Renal pelvis (tissue), 4 donors: ENCODE measurements around the gene GGN. TPM values are rescaled to one million over a fixed set of nuclear protein-coding genes. Genes with fewer than 3 reads are reported as not detected.
"Not testable (repeated sequence)": the region's sequence is repeated elsewhere in the genome, so short reads cannot be mapped to it uniquely, and the experiment has no call there.

ENCODE experiments used
- DNase-seq: peaks from one replicate; pipeline ENCODE4 v3.0.0-alpha.2; 2013
- polyA plus RNA-seq, 3 donors: library from polyadenylated mRNA; unstranded; fragments of 120-200 nt; gene quantifications; one replicate each; pipeline ENCODE4 v1.2.1, GENCODE V29; 2013; ENCODE audit not compliant: insufficient read length in 3 of 3

GGN gene
- polyA plus RNA-seq, 3 donors: 0.81 to 1.7 (median 0.88) TPM

DNA sequence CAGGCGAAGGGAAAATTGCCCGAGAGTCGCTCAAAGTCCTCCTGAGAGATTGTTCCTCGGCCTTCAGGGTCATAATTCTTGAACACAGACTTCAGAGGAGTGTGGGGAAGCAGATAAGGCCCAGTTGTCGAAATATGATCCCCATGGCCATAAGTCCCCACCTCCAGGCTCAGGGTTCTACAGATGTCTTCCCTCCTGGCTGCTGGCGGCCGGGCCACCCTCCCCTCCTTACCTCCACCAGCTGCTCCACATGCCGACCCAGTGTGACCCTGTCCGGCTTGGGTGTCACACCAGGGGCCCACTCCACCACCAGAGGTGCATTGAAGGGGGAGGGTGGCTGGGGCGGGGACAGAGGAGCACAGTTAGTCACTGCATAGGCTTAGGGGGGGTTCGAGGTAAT is 25.1 kb upstream of the GGN start:
- DNase-seq: no peak

DNA sequence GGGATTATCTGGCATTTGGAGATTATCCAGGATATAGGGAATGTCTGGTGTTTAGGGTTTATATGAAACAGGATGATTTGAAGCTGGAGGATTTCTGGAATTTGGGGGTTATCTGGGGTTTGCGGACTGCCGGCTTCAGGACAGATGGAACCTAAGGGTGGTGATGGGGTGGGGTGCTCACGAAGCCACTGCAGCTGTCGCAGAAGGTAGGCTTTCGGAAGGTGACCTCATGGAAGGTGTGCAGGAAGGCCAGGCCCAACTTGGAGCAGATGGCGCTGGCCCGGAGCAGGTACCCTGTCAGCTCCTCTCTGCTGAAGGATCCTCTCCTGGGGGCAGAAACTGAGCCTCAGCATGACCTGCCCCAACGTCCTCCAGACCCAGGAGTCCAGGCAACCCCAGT is 24.7 kb upstream of the GGN start:
- DNase-seq: no peak

DNA sequence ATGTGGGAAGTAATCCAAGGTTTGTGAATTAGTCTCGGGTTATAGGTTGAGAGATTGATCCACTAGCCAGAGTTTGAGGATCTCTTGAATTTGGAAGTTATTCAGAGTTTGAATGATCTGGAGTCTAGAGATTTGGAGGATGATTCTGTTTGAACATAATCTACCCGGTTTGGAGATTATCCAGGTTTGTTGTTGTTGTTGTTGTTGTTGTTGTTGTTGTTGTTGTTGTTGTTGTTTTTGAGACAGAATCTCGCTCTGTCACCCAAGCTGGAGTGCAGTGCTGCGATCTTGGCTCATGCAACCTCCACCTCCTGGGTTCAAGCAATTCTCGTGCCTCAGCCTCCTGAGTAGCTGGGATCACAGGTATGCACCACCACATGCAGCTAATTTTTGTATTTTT is 24.1 kb upstream of the GGN start:
- DNase-seq: not testable (repeated sequence)

DNA sequence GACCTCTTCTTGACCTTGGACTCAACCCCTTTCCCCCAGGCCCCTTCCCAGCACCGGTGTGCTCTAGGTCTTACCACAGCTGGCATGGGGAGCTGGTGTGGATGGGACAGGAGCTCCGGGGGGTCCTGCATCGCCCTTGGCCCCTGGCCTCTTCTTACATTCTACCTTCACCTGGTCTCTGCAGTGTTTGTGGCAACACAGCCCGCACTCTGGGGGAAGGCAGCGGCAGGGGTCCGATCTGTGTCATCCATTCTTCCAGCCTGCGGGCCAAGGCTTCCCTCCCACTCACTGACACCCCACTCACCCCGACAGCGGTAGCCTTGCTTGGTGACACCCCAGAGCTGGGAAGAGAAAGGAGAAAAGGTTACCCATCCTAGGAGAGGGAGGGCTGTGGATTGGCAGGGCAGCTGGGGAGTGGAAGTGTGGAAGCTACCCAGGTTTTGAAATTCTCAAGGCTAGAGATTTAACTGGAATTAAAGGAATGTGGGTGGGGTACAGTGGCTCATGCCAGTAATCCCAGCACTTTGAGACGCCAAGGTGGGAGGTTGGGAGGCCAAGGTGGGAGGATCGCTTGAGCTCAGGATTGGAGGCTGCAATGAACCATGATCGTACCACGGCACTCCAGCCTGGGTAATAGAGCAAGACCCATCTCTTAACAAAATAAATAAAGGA is 23.3 kb upstream of the GGN start:
- DNase-seq: no peak

DNA sequence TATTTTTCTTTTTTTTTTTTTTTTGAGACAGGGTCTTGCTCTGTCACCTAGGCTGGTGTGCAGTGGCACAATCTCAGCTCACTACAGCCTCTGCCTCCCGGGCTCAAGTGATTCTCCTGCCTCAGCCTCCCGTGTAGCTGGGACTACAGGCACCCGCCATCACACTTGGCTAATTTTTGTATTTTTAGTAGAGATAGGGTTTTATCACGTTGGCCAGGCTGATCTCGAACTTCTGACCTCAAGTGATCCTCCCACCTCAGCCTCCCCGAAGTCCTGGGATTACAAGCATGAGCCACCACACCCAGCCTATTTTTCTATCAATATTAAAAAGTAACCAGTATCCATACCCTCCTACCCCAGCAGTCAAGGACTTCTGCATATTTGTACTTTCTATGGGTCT is 22.6 kb upstream of the GGN start:
- not testable (repeated sequence) for DNase-seq

DNA sequence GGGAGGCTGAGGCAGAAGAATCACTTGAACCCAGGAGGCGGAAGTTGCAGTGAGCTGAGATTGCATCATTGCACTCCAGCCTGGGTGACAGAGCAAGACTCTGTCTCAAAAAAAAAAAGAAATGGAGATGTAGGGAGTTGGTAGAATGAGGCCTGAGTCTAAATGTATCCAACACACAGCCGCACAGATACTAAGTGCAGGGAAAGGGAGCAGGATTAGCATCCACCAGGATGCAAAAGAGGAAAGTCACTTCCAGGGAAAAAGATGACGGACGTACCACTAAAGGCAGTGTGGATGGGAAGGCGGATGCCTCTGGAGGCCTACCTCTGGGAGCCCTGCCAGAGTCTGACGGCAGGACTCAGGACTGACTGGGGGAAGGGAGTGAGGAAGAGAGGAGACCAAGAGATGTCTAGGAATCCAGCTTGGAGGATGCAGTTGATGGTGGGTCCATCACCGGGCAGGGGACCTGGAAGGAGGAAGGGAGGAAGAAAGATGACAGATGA is 21.8 kb upstream of the GGN start:
- DNase-seq: no peak

DNA sequence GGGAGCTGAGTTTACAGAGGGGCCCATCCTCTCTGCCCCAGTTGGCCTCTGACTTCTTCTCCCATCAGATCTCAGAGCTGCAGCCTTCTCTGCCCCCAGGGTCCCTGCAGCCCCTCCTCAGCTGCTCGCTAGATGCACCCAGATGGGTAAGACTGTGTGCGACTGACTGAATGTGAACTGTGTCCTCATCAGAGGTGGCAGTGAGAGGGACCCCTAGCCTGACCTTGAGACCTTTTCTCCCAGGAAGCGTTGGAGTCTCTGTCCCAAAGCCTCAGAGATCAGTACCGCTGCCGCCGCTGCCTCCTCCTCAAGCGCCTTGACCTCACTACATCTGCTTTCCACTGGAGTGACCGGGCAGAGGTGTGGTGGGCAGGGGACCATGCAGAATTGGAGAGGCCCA is 17.4 kb upstream of the GGN start:
- DNase-seq: no peak

DNA sequence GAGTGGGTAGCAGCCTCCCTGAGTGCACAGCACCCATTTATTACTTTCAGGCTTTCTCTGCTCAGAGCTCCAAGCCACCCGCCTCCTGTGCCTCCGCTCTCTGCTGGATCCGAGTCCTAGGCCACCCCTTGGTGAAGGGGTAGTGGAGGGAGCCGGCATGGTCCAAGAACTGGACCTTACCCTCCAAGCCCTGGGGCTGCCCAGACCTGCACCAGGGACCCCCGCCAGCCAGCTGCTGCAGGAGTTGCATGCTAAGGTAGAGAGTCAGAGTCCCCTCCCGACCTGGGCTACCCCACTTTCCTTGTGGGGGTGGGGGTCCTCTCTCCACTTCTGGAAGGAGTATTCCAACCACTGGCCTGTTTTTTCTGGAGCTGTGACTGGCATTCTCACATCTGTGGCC is 17.0 kb upstream of the GGN start:
- DNase-seq: no peak

DNA sequence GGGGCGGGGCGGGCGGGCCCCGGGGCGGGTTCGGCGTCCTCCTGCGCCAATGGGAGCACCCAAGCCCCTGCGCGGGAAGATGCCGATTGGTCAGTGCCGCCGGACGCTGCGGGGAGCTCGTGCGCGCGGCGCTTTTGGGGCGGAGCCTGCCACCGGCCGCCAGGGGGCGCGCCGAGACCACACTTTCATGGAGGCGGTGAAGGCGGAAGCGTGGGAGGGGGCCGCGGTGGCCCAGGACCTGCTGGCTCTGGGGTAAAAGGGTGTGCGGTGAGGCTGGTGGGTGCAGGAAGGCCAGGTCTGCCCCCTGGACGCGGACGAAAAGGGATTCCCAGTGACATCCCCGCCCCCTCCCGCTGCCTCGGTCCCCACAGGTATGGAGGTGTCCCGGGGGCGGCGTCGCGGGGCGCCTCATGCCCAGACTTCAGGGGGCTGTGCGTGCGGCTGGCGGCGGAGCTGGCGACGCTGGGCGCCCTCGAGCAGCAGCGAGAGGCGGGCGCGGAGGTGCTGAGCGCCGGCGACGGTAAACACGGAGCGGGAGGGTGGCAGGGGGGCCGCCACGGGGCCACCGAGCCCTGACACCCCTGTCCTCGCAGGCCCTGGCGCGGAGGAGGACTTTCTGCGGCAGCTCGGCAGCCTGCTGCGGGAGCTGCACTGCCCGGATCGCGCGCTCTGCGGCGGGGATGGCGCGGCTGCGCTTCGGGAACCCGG is 15.3 kb upstream of the GGN start, which contains the start of gene FAM98C:
Gene FAM98C, plus strand, starts transcription at position 127 of the 708 bp plus-strand sequence. Its CDS starts 61 bp downstream, at position 188.
- DNase-seq: peak; percentile 97

DNA sequence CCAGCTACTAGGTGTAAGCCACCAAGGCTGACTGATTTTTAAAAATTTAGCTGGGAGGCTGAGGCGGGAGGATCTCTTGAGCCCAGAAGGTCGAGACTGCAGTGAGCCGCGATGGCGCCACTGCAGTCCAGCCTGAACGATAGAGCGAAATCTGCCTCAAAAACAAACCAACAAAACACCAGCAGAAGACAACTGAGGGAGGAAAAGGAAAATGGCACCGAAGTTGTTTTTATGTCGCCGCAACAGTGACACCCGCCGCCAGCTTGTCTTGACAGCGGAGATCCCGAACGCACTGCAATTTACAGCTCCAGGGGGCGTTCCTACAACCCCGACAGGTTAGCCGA is 14.8 kb upstream of the GGN start:
- no peak for DNase-seq

DNA sequence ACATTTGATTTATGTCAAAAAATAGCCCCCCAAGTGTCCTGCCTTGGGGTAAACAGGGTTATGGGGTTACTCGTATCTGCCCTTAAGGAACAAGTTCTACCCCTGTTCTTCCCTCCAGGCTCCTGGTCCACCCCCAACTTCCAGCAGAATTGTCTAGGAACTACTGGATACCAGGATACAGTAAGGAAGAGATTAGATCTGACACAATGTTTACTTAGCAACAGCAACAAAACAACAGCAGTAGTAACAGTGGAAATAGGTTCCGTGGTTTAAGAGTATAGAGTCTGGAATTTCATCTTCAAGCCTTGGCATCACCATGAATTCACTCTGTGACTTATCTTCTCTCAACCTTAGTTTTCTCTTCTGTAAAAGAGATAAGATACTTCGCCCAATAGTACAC is 13.3 kb upstream of the GGN start:
- no peak for DNase-seq

DNA sequence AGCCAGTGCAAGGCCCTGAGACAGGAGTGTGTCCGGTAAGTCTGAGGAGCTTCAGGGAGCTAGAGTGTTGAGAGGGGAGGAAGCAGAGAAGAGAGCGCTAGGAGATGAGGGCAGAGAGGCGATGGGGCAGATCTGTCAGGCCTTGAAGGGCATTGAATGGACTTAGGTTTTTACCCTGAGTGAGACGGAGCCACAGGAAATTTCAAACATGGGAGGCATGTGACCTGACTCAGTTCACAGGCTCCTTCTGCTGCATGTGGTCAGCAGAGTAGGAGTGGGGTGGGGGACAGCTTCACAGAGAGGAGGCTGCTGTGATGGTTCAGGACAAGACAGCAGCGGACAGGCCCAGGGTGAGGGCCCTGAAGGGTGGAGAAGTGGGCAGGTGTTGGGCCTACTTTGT is 12.5 kb upstream of the GGN start:
- DNase-seq: no peak

DNA sequence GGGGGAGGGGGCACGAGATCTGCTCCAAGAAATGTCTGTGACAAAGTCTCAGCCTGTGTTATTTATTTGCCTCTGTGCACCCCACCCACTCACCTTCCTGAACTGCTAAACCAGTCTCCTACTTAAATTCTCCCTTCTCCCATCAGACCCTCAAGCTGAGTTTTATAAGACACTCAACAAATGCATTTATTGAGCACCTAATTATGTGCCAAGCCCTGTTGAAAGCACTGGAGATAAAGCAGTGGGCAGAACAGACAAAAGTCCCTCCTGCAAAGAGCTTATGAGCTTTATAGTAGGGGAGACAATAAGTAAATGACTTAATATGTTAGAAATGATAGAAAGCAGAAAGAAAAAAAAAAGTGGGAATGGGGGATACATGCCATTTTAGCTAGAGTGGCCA is 11.7 kb upstream of the GGN start:
- DNase-seq: no peak

DNA sequence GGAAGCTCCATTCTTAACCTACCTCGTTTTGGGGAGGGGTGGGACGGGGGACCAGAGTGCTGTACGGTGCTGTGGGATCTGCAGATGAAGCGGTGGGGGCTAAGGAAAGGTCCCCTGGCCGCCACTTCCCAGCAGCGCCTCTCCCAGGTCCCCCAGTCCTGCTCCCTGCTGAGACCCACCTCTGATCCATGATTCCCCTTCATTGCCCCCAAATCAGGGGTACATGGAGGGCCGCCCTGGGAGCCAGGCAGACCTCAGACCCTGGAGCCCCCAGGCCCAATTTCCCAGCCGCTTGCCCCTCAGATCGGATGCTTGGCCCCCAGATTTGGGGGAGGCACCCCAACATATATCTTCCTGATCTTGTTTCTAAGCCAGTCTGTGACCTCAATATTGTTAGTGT is 11.2 kb upstream of the GGN start:
- no peak for DNase-seq

DNA sequence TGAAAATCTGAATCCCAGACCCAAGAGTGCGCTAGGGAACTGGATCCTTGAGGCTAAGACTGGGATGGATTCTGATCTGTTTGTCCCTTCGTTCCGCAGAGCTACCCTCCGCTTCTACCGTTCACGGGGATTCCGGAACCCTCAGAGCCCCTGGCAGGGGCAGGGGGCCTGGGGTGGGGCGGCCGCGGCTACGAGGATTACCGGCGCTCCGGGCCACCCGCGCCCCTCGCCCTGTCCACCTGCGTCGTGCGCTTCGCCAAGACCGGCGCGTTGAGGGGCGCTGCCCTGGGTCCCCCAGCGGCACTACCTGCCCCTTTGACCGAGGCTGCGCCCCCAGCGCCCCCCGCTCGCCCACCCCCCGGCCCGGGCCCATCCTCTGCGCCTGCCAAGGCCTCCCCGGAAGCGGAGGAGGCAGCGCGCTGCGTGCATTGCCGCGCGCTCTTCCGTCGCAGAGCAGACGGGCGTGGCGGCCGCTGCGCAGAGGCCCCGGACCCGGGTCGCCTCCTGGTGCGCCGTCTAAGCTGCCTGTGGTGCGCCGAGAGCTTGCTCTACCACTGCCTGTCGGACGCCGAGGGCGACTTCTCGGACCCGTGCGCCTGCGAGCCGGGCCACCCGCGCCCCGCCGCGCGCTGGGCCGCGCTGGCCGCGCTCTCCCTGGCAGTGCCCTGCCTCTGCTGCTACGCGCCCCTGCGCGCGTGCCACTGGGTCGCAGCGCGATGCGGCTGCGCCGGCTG is 7.7 kb upstream of the GGN start:
- no peak for DNase-seq

DNA sequence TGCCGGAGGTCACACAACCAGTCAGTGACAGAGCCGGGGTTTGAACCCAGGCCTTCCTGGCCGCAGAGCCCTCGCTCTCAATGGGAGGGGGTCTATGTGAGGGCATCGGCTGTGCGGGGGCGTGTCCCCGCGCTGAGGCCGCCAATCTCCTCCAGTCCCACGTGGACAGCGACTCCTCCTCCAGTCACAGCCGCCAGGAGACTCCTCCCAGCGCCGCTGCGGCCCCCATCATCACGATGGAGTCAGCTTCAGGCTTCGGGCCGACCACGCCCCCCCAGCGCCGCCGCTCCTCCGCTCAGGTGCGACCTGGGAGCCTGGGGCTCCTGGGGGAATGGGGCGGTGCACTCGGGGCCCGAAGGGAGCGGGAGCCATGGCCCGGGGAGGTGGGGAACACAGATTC is 6.7 kb upstream of the GGN start:
- peak; percentile 74 for DNase-seq

DNA sequence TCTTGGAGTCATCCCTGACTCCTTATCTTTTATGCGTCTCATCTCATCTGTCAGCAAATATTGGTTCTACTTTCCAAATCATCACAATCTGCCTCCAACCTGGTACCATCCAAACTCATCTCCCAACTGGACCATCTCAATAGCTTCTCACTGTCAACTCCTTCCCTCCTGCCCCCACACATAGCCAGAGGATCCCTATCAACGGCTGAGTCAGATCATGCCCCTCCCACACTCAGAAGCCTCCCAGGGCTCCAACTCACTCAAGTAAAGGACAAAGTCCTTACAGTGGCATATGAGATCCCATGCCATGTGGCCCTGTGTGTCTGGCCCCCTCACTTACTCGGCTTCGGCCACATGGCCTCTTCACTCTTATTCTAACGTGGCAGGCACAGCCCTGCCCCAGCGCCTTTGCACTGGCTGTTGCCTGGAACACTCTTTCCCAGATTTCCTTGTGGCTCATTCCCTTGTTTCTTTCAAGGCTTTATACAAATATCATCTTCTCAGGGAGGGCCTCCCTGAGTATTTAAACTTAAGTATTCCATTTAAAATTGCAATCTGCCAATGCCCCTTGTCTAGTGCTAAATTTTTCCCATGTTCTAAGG is 5.0 kb upstream of the GGN start:
- no peak for DNase-seq

DNA sequence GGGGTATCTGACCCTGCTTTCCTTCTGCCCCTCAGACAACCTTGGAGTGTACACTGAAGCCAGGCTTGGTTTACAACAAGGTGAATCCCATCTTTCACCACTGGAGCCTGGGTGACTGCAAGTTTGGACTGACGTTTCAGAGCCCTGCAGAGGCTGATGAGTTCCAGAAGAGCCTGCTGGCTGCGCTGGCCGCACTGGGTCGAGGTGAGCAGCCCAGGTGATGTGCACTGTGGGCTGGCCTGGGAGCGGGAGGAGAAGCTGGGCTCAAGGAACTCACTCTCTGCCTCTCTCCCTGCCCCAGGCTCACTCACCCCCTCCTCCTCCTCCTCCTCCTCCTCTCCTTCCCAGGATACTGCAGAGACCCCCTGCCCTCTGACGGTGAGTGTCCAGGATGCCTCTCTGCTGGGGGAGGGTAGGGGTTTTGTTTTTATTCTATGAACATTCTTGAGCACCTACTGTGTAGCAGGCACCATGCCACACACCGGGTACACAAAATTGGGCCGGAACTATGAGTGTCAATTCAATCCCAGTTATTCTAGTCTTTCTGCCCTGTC is 4.2 kb upstream of the GGN start:
- DNase-seq: no peak

DNA sequence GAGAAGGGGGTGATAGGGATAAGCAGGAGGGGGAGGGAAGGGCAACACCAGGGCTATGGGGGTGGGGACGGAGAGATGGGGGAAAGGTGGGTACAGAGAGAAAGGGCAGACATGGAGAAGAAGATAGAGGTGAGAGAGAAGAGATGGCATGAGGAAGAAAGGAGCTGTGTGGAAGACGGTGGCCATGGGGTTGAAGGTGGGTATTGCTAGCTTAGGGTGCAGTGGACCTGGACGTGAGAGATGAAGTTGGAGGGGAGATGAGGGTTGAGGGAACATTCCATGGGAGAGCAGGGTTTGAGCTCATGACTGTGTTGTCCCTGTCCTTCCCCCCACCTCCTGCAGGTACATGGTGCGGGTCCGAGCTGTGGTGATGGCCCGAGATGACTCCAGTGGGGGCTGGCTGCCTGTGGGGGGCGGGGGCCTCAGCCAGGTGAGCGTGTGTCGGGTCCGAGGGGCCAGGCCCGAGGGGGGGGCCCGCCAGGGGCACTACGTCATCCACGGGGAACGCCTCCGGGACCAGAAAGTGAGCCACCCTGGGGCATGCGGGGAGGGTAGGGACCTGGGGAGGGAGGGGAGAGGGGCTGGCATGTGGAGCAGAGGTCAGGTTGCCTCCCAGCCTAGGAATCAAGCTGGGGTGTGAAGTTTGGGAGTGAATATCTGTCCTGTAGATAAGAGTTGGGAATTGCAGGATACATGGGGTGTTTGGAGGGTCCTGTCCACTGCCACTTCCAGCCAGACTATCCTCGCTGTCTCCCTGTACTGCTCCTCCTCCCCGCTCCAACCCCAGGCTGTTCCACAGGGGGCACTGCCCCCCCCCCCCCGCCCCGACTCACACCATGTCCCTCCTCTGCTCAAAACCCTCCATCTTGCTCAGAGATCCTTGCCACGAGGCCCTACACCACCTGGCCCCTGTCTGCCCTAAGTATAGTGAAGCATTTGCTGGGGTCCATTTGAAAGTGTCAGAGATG is 2.4 kb upstream of the GGN start:
- no peak for DNase-seq

DNA sequence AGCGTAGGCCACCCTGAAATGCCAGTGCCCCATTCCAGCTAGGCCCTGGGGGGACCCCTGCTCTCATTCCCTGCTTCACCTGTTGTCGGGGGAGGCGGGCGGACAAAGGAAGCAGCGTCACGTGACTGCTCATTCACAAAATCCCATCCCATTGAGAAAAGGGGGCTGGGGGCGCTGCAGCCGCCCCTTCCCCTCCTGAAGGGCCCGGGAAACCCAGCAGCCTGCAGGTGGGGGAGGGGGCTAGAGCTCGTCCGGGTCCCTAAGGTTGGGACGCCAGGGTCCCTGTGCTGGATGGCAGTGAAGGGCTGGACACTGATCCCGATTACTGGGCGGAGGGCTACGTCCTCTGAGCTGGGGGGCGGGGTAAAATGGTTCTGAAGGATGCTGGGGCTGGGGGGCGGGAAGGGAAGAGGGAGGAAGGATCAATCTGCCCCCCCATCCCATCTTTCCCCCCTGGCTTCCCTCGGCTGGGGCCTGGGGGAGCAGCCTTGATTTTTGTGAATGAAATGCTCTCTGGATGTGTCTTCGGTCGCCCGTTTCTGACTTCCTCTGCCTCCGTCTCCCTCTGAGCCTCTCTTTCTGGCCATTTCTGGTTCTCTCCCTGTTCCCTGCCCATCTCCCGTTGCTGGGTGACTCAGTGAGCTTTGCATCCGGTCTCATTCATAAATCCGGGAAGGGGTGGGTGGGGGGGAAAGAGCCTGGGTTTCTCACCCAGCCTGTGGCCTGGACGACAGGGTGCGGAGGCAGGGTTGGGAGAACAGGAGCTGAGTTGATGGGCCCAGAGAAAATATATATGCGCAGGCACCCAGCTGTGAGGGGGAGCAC is 1.5 kb upstream of the GGN start:
- DNase-seq: no peak
